ENCODE results near the gene SLC25A39. TPM values are rescaled to one million over a fixed set of nuclear protein-coding genes. Genes with fewer than 3 reads are reported as not detected.

Gene SLC25A39
- total and polyA plus RNA-seq, 2 of the 13 experiments (the other 11 are each of a cell fraction or from before 2014, with no cell fraction given): 144 to 151 TPM

GRCh38 chr17:44363613-44364159, 39.1 kb upstream of the SLC25A39 start, which contains the start of gene FAM171A2 (continued):
- TF ChIP-seq THAP9 (CRISPR knock-in tag; IDR thresholded peaks at IDR 0.05; ENCODE audit: borderline replicate concordance) (no peak), MAFK (conservative IDR thresholded peaks at IDR 0.05 in 1 of 2, IDR thresholded peaks at IDR 0.05 in 1 of 2; ENCODE audit: low read length in 2 of 2) (no peak), ZNF773 (CRISPR knock-in tag; IDR thresholded peaks at IDR 0.05; ENCODE audit: borderline replicate concordance) (no peak), MEIS2 (CRISPR knock-in tag; IDR thresholded peaks at IDR 0.05) (peak; percentile 53; the same call in 1 of the 2 replicates), ZNF746 (CRISPR knock-in tag; IDR thresholded peaks at IDR 0.05) (no peak), PCBP1 (IDR thresholded peaks at IDR 0.05; ENCODE audit: borderline replicate concordance, low read depth, low read length) (no peak), PRDM10 (CRISPR knock-in tag; IDR thresholded peaks at IDR 0.05; ENCODE audit: low read depth) (no peak), KDM5A (IDR thresholded peaks at IDR 0.05; ENCODE audit: borderline replicate concordance, low read length) (no peak), SMARCC2 (IDR thresholded peaks at IDR 0.05) (no peak), PCBP2 (optimal IDR thresholded peaks at IDR 0.05; ENCODE audit: low read depth, low read length, poor library complexity, severe bottlenecking) (no peak), ZNF879 (CRISPR knock-in tag; IDR thresholded peaks at IDR 0.05) (no peak), IRF2 (CRISPR knock-in tag; IDR thresholded peaks at IDR 0.05) (no peak), ZNF253 (CRISPR knock-in tag; IDR thresholded peaks at IDR 0.05; ENCODE audit: borderline replicate concordance) (no peak), ZBTB1 (CRISPR knock-in tag; IDR thresholded peaks at IDR 0.05; ENCODE audit: borderline replicate concordance) (no peak), NFIB (CRISPR knock-in tag; IDR thresholded peaks at IDR 0.05; ENCODE audit: borderline replicate concordance) (no peak), ZNF564 (CRISPR knock-in tag; IDR thresholded peaks at IDR 0.05) (no peak), SAP130 (CRISPR knock-in tag; IDR thresholded peaks at IDR 0.05; ENCODE audit: low read depth) (peak; percentile 39; the same call in 1 of the 2 replicates), KLF11 (CRISPR knock-in tag; IDR thresholded peaks at IDR 0.05) (no peak), SP1 (IDR thresholded peaks at IDR 0.05) (no peak), SP1 (CRISPR knock-in tag; IDR thresholded peaks at IDR 0.05) (0 out of 2 replicates have a peak, but pooled peaks have one; percentile 40), ZFY (CRISPR knock-in tag; IDR thresholded peaks at IDR 0.05) (peak; percentile 67), JUNB (CRISPR knock-in tag; IDR thresholded peaks at IDR 0.05; ENCODE audit: borderline replicate concordance) (no peak), ZNF207 (IDR thresholded peaks at IDR 0.05; ENCODE audit: borderline replicate concordance) (no peak), TMF1 (CRISPR knock-in tag; IDR thresholded peaks at IDR 0.05; ENCODE audit: low read depth) (no peak)
